K562 (cell line): ENCODE results near the gene PLXNB3. TPM values are rescaled to one million over a fixed set of nuclear protein-coding genes. Genes with fewer than 3 reads are reported as not detected.

Source experiments
- ARHGAP35 ChIP-seq: fragments of 450-650 bp; IDR thresholded peaks from 2 replicates; pipeline ENCODE4 v1.6.1; 2018; ENCODE audit not compliant: partially characterized antibody
- CTBP1 ChIP-seq: fragments of 450-650 bp; IDR thresholded peaks from 2 replicates; pipeline ENCODE4 v1.6.1; 2016; ENCODE audit warnings: borderline replicate concordance
- DMBX1 ChIP-seq: fragments of 250-450 bp; sonication (Bioruptor Pico); IDR thresholded peaks from 2 replicates; pipeline ENCODE4 v1.8.0; 2022; ENCODE audit warnings: inconsistent platforms, mild to moderate bottlenecking, moderate library complexity, borderline replicate concordance
- EGR1 ChIP-seq: fragments of 450-650 bp; conservative IDR thresholded peaks from 2 replicates; pipeline ENCODE4 v1.6.1; 2017; ENCODE audit warnings: mild to moderate bottlenecking
- EWSR1 ChIP-seq: fragments of 450-650 bp; IDR thresholded peaks from 2 replicates; pipeline ENCODE4 v1.6.1; 2018; ENCODE audit warnings: borderline replicate concordance, mild to moderate bottlenecking, low read depth, moderate library complexity; ENCODE audit not compliant: partially characterized antibody
- HLTF ChIP-seq: fragments of 450-650 bp; IDR thresholded peaks from 2 replicates; pipeline ENCODE4 v1.6.1; 2016
- MAFF ChIP-seq: IDR thresholded peaks from 2 replicates; pipeline ENCODE4 v1.6.1; 2012; ENCODE audit warnings: low read length, improper control_type of control experiment
- MYNN ChIP-seq, 2 experiments: sonication (generic); formaldehyde crosslinking in 1 of 2; IDR thresholded peaks; 2 replicates each; pipeline versions ENCODE4 v1.5.0 to v1.6.1; 2016 to 2020; ENCODE audit warnings: antibody characterized with exemption in 1 of 2, missing genetic modification reagents in 1 of 2
- NFXL1 ChIP-seq: fragments of 450-650 bp; formaldehyde crosslinking; IDR thresholded peaks from 2 replicates; pipeline ENCODE4 v1.4.0; 2021; ENCODE audit warnings: mild to moderate bottlenecking
- PHF8 ChIP-seq: fragments of 200-600 bp; sonication (generic); IDR thresholded peaks from 2 replicates; pipeline ENCODE4 v1.6.1; 2012; ENCODE audit warnings: mixed run types, mild to moderate bottlenecking, inconsistent platforms, low read length, moderate library complexity, borderline replicate concordance
- ZNF253 ChIP-seq: fragments of 250-450 bp; sonication (Bioruptor Pico); conservative IDR thresholded peaks from 2 replicates; pipeline ENCODE4 v1.6.1; 2021; ENCODE audit warnings: mild to moderate bottlenecking
- polyA plus RNA-seq, 8 experiments: library from polyadenylated mRNA; depleted of rRNA in 4 of 8; stranded (reverse) in 5 of 8; unstranded in 3 of 8; fragments of >200 nt; fragmentation: Nextera tagmentation in 2 of 8; fragmentation: Illumina TruSeq in 1 of 8; extraction: Ambion mirVana in 2 of 8; extraction: Trizol in 1 of 8; gene quantifications; 2 replicates each; pipeline versions ENCODE4 v1.2.1 to v1.2.3, GENCODE V29; 2011 to 2014; ENCODE audit warnings: inconsistent platforms in 1 of 8, missing spikeins in 1 of 8
- total RNA-seq, 7 experiments: library from RNA; depleted of rRNA in 6 of 7; stranded (reverse); fragments of >200 nt in 6 of 7; fragmentation: Illumina TruSeq in 2 of 7; extraction: Trizol in 2 of 7; gene quantifications; 2 replicates each; pipeline versions ENCODE4 v1.2.1 to v1.2.3, GENCODE V29; 2011 to 2021; ENCODE audit warnings: low replicate concordance in 1 of 7
- TF ChIP-seq, protein P1 (sequence below): fragments of 450-650 bp; IDR thresholded peaks from 2 replicates; pipeline ENCODE4 v1.6.1; 2016; ENCODE audit warnings: low read depth
- TF ChIP-seq, protein P2 (sequence below): sonication (generic); formaldehyde crosslinking; IDR thresholded peaks from 2 replicates; pipeline ENCODE4 v1.8.1; 2023; ENCODE audit warnings: mild to moderate bottlenecking, missing genetic modification reagents
- TF ChIP-seq, protein P3 (sequence below): fragments of 450-650 bp; IDR thresholded peaks from 2 replicates; pipeline ENCODE4 v1.6.1; 2017; ENCODE audit warnings: antibody characterized with exemption, mild to moderate bottlenecking

PLXNB3 gene
- total and polyA plus RNA-seq, 9 of the 15 experiments (the other 6 are each of a cell fraction or from before 2014, with no cell fraction given), result 0.22 to 2.0 (median 1.4) TPM; not detected in 2

DNA sequence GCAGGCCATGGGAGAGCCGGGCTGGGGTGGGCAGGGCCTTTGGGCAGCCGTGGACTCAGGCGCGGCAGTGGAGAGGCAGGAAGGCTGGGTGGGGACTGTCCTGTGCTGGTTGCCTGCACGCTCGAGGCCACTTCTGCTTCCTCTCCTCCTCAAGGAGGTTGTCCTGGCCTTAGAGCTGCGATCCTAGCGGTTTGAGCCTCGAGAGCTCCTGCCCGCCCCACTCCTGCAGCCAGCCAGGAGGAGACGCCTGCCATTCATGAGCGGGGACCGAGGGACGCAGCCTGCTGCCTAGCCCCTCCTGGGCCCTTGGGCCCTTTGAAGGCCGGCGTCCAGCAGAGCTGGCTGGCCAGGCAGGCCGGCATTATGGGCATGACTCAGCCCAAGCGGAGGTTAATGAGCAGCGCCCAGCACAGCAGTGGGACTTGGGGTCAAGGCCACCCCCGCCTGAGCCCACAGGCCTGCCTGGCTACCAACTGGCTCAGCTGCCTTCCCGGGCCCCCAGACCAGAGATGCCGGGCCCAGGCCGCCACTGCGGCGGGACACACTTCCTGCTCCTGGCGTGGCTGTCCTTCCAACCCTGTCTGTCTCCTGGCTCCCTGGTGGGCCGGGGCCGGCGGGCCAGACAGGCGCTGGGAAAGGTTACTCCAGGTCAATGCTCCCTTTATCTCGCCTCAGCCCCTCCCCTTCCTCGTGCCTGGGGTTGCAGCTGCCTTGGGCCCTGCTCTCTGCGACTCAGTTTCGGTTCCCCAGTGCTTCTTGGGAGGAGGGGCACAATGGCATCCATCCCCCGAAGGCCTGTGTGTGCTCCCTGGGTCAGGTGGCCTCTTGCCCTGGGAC lies 37.5 kb upstream of the PLXNB3 start (continued):
- TF ChIP-seq PHF8 (peak; percentile 18; the same call in 1 of the 2 replicates), ZNF253 (no peak), NFXL1 (CRISPR knock-in tag) (no peak), HLTF (no peak), EWSR1 (no peak), MYNN (IDR thresholded peaks at IDR 0.05) (0 out of 2 replicates have a peak, but pooled peaks have one; percentile 42), MYNN (CRISPR knock-in tag; IDR thresholded peaks at IDR 0.05) (no peak), DMBX1 (CRISPR knock-in tag) (no peak), EGR1 (peak; percentile 78), MAFF (no peak), CTBP1 (peak; percentile 39; the same call in 1 of the 2 replicates), ARHGAP35 (no peak)
- TF ChIP-seq, protein P1, sequence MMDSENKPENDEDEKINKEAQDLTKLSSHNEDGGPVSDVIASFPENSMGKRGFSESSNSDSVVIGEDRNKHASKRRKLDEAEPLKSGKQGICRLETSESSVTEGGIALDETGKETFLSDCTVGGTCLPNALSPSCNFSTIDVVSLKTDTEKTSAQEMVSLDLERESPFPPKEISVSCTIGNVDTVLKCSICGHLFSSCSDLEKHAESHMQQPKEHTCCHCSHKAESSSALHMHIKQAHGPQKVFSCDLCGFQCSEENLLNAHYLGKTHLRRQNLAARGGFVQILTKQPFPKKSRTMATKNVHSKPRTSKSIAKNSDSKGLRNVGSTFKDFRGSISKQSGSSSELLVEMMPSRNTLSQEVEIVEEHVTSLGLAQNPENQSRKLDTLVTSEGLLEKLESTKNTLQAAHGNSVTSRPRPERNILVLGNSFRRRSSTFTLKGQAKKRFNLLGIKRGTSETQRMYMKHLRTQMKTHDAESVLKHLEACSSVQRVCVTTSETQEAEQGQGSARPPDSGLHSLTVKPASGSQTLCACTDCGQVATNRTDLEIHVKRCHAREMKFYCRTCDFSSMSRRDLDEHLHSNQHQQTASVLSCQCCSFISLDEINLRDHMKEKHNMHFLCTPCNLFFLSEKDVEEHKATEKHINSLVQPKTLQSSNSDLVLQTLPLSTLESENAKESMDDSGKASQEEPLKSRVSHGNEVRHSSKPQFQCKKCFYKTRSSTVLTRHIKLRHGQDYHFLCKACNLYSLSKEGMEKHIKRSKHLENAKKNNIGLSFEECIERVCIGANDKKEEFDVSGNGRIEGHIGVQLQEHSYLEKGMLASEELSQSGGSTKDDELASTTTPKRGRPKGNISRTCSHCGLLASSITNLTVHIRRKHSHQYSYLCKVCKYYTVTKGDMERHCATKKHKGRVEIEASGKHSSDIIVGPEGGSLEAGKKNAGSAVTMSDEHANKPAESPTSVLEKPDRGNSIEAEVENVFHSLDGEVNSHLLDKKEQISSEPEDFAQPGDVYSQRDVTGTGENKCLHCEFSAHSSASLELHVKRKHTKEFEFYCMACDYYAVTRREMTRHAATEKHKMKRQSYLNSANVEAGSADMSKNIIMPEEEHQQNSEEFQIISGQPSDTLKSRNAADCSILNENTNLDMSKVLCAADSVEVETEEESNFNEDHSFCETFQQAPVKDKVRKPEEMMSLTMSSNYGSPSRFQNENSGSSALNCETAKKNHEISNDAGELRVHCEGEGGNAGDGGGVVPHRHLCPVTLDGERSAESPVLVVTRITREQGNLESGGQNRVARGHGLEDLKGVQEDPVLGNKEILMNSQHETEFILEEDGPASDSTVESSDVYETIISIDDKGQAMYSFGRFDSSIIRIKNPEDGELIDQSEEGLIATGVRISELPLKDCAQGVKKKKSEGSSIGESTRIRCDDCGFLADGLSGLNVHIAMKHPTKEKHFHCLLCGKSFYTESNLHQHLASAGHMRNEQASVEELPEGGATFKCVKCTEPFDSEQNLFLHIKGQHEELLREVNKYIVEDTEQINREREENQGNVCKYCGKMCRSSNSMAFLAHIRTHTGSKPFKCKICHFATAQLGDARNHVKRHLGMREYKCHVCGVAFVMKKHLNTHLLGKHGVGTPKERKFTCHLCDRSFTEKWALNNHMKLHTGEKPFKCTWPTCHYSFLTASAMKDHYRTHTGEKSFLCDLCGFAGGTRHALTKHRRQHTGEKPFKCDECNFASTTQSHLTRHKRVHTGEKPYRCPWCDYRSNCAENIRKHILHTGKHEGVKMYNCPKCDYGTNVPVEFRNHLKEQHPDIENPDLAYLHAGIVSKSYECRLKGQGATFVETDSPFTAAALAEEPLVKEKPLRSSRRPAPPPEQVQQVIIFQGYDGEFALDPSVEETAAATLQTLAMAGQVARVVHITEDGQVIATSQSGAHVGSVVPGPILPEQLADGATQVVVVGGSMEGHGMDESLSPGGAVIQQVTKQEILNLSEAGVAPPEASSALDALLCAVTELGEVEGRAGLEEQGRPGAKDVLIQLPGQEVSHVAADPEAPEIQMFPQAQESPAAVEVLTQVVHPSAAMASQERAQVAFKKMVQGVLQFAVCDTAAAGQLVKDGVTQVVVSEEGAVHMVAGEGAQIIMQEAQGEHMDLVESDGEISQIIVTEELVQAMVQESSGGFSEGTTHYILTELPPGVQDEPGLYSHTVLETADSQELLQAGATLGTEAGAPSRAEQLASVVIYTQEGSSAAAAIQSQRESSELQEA, result no peak
- TF ChIP-seq, protein P2, sequence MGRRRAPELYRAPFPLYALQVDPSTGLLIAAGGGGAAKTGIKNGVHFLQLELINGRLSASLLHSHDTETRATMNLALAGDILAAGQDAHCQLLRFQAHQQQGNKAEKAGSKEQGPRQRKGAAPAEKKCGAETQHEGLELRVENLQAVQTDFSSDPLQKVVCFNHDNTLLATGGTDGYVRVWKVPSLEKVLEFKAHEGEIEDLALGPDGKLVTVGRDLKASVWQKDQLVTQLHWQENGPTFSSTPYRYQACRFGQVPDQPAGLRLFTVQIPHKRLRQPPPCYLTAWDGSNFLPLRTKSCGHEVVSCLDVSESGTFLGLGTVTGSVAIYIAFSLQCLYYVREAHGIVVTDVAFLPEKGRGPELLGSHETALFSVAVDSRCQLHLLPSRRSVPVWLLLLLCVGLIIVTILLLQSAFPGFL, result no peak
- TF ChIP-seq, protein P3, sequence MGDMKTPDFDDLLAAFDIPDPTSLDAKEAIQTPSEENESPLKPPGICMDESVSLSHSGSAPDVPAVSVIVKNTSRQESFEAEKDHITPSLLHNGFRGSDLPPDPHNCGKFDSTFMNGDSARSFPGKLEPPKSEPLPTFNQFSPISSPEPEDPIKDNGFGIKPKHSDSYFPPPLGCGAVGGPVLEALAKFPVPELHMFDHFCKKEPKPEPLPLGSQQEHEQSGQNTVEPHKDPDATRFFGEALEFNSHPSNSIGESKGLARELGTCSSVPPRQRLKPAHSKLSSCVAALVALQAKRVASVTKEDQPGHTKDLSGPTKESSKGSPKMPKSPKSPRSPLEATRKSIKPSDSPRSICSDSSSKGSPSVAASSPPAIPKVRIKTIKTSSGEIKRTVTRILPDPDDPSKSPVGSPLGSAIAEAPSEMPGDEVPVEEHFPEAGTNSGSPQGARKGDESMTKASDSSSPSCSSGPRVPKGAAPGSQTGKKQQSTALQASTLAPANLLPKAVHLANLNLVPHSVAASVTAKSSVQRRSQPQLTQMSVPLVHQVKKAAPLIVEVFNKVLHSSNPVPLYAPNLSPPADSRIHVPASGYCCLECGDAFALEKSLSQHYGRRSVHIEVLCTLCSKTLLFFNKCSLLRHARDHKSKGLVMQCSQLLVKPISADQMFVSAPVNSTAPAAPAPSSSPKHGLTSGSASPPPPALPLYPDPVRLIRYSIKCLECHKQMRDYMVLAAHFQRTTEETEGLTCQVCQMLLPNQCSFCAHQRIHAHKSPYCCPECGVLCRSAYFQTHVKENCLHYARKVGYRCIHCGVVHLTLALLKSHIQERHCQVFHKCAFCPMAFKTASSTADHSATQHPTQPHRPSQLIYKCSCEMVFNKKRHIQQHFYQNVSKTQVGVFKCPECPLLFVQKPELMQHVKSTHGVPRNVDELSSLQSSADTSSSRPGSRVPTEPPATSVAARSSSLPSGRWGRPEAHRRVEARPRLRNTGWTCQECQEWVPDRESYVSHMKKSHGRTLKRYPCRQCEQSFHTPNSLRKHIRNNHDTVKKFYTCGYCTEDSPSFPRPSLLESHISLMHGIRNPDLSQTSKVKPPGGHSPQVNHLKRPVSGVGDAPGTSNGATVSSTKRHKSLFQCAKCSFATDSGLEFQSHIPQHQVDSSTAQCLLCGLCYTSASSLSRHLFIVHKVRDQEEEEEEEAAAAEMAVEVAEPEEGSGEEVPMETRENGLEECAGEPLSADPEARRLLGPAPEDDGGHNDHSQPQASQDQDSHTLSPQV, result peak; percentile 88
